GM19438 (cell line): ENCODE data around the gene CBX3.
A peak's percentile ranks its signal among the peaks of the same experiment; 100 is the strongest.
"Not testable (repeated sequence)": the region's sequence is repeated elsewhere in the genome, so short reads cannot be mapped to it uniquely, and the experiment has no call there.

Experiments
- ATAC-seq: cut with Tn5 transposase; IDR thresholded peaks from one replicate; pipeline ENCODE4 v1.9.1; 2021; ENCODE audit warnings: low read depth; ENCODE audit not compliant: unreplicated experiment

Gene CBX3

DNA sequence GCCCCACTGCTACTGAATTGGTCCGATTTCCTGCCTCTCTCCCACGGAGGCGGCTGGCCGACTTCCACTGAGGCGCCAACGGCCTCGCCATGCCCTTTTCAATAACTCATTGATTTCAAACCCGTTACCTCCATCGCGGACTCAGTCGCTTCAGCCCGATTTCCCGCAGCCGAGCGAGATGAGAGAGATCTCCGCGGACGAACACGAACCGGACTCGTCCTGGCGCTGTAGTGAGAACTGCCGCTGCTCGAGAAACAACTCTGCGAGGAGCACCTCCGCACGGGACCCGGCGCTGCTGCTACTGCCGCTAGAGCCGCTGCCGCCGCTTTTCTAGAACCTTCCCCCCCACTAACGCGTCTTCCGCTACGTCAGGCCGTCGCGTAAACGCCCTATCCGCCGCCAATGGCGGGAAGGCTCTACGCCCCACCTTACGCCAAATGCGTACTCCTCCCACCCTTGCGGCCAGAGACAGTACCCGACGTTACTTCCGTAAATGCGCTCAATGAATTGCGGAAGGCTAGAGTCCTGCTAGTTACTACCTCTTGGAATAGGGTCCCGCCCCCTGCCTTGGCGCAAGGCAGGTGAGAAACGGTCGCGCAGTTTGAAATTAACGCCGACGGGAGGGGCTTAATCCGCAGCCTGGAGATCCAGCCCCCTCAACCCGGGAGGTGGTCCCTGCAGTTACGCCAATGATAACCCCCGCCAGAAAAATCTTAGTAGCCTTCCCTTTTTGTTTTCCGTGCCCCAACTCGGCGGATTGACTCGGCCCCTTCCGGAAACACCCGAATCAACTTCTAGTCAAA, 900 bp upstream of the CBX3 start, which contains the start of gene HNRNPA2B1:
HNRNPA2B1 (minus strand) TSS at position 303 of the 803 bp plus-strand sequence; CDS start at position 134, 169 bp downstream.
- ATAC-seq, result peak; percentile 47

DNA sequence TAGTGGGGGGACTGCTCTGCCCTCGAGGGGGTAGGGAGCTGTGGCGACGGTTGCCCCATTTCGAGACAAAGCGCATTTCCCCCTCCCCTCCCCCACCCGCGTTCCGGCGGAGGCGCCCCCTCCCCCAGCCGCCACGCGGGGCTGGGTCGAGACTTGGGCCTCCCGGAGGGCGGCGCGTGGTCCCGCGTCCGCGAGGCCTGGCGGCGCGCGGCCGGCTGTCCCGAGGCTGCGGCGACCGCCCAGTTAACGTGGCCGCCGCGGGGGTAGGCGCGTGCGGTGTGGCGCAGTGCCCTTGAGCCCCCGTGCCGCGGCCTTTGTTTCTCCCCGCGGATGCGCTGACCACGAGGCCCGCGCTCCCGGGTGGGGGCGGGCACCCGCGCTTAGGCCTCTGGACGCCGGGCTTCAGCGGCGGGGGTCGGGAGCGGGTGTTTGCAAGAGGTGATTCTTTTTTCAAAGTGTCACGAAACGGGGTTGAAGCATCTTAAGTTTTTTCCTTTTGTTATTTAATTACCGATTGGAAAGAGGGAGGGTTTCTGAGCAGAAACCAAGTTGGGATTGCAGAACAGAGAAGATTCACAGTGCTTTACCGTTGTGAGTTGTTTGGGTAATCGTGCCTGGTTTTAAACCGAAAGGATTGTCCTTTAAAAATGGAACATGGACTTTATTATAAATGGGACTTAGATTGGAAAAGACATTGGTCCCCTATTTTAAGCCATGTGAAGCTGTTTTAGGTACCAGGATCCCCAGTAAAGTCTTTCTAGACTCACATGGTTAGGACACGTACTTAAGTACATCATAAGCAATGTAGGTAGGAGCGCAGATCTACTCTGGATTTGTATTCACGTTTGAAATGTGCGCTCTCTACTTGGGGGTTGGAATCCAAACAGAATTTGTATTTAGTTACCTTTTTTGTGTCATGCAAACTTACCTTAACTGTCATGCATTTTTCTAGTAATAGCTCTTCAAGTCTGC, 760 bp downstream of the CBX3 start:
- ATAC-seq, result peak; percentile 12

DNA sequence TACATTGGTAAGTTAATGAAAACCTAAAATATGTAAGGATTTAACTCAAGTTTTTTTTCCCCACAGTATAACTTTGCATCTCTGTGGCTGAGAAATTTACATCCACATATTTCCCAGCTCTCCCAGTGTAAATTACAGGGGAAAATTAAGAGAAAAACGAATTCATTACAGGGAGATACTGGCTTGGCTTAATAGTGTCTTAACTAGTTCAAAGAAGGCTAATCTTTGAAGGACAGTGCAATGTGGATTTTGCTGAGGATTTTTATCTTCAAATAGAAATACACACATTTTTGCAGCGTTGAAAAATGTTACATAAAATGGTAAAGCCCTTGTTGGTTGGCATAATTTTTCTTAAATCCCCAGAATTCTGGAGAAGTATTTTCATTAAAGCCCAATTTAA, 1.5 kb downstream of the CBX3 start:
- no peak for ATAC-seq

DNA sequence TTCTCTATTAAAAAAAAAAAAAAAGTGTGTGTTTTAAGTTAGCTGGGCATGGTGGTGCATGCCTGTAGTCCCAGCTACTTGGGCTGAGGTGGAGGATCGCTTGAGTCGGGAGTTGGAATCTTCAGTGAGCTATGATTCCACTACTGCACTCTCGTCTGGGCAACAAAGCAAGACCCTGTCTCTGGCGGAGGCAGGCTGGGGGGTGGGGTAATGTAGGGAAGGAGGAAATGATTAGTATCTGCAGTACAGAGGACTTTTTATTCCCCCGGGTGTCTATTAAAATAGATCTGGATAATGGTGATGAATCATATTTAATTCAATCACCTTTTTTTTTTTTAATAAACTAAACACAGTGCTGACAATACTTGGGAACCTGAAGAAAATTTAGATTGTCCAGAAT, 6.5 kb downstream of the CBX3 start:
- ATAC-seq, result no peak

DNA sequence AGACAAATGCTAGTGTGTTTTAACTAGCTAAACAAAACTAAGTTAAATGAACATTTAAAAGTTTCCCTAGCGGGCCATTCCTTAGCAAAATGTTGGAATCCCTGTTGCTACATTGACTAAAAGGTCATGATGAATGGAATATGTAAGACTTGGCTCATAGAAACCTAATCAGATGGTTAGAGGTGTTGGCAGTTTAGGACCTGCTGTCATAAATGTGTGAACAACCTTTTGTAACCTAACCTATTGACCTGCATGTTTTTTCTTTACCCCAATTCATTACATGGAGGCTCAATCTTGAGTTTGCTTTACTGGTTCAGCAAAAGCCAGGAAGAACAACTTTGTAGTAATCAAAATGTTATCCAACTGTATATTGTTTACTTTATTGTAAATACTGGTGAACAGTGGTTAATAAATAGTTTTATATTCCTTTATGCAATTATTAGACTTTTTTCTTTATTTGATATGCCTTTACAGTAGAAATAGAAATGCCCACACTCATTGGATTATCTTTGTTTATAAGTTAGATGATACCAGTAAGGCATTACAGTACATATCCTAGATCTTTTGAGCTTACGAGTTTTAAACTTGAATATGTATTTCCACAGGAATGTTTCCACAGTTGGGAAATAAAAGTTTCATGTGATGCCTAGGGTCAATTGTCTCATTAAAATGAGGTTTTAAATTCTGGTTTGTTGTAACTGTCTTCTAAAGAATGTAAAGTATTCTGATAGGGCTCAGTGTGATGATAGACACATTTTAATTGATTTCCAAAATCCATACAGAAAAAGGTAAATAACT, 11.6 kb downstream of the CBX3 start:
- no peak for ATAC-seq

DNA sequence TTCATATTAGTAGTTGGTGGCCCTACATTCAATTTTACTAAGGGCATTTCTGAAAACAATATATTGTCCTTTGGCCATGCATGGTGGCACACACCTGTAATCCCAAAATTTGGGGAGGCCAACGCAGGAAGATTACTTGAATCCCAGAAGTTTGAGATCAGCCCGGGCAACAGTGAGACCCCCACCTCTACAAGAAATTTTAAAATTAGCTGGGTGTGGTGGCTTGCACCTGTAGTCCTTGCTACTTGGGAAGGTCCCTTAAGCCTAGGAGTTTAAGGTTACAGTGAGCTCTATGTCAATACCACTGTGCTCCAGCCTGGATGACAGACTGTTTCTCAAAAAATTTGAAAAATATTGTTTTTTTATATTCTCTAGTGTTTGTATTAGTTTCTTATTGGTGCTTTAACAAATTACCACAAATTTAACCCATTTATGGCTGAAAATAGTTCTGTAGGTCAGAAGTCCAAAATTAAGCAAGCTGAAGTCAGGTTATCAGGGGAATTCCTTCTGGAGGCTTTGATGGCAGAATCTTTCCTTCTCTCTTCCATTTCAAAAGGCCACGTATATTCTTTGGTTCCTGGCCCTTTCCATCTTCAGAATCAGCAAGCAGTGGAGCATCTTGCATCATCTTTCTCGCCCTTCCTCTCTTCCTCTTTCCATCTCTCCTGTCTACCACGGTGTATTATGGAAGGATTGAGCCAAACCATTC, 12.4 kb downstream of the CBX3 start:
- no peak for ATAC-seq

DNA sequence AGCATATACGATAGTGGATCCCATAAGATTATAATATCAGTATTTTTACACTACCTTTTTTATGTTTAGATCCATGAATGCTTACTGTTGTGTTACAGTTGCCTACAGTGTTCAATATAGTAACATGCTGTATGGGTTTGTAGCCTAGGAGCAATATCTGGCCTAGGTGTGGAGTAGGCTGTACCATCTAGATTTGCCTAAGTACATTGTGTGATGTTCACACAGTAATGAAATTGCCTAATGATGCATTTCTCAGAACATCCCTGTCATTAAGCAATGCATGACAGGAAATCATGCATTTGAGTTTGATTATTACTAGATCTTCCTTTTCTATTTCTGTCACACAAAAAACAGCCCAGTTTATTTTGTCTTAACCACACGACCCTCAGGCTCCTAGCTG, 14.5 kb downstream of the CBX3 start:
- ATAC-seq, result no peak

DNA sequence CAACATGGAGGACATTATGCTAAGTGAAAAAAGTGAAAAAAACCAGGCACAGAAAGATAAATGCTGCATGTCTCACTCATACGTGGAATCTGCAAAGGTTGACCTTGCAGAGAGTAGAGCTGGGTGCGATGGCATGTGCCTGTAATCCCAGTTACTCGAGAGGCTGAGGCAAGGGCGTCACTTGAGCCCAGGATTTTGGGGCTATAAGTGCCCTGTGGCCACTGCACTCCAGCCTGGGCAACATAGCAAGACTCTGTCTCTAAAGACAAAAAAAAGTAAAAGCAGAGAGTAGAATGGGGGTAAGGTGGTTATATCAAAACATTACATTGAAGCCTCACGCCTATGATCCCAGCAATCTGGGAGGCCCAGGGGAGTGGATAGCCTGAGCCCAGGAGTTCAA, 22.8 kb downstream of the CBX3 start:
- ATAC-seq, result no peak

DNA sequence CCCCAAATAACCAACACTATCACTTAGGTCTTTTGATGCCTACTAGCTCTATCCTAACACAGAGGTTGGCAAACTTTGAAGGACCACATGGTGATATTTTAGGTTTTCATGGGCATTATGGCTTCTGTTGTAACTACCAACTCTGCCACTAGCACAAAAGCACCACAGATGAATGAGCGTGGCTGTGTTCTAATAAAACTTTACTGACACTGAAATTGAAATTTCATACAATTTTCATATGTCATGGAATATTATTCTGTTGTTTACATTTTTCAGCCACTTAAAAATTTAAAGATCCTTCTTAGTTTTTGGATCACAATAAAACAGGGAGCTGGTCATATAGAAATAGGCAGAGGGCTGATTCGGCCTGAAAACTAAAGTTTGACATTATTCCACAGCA, 26.4 kb downstream of the CBX3 start:
- ATAC-seq, result no peak

DNA sequence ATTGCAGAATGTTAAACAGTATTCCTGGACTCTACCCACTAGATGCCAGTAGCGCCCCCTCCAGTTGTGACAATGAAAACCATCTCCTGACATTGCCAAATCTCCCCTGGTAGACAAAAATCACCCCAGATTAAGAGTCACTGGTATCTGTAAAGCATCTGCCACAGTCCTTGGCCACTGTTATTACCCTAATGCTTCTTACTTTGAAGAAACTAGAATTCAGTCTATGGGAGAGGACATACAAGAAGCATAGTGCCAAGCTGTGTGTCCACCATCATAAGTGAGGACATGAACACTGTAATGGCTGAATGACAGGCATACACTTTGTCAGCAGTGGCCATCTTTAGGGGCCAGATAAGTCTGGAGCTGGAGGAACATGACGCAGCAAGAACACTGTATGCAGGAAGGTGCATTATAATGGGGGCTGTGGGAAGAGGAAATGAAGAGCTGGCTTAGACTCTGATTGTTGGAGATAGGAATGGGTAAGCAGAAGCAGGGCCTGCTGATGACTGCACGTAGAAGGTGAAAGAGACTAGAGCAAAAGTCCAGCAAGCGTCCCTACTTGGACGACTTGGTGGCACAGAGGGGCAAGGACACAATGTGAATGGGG, 32.5 kb downstream of the CBX3 start:
- ATAC-seq, result no peak

DNA sequence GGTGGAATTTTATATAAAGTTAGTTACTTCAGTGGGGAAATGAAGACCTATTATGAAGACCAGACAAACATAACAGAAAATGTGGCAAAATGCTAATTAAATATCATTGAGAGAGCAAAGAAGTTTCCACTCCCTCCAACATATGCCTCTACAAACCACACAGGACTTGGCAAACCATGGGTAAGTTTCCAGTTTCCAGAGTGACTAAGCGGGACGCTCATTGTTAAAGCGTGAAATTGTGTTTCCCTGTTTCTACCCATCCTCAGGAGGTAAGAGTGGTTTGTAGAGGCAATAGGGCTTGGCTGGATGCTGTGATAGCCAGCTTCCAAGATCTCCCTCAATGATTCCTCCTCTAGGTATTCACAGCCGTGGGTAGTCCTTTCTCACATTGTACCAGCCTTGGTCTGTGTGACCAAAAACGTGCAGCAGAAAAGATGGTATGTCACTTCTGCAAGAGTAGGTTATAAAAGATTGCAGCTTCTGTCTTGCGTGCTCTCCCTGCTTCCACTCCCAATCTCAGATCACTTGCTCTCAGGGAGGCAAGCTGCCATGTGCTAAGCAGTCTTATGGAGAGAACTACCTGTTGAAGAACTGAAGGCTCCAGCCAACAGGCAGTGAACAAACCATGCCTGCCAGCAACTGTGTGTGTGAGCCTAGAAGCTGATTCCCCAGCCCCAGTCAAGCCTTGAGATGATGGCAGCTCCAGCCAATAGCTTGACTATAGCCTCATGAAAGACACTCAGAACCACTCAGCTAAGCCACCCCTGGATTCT, 35.7 kb downstream of the CBX3 start:
- ATAC-seq, result no peak

DNA sequence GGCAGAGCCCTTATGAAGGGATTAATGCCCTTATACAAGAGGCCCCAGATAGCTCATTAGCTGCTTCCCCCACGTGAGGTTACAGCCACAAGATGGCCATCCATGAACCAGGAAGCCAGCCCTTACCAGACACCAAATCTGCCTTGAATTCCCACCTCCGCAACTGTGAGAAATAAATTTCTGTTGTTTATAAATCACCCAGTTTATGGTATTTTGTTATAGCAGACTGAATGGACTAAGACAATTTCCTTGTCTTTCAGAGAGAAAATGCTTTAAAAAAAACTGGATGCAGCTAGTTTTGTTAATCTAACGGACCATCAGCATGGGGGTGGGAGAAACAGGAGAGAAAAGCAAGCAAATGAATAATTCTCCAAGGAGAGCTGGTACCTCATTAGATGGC, 36.5 kb downstream of the CBX3 start:
- ATAC-seq, result no peak

DNA sequence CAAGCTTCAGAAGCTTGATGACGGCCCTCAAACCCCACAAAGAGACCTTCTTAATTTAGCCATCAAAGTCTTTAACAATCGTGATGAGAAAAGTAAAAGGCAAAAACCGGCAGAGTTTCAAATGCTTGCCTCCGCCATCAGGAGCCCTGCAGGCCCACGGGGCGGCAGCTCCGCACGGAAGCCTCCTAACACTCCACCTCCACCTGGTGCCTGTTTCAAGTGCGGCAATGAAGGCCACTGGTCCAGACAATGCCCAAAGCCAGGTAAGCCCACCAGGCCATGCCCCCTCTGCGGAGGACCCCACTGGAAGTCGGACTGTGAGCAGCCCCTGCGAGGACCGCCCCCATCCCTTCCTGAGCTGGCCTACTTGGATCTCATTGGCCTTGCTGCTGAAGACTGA, 43.6 kb downstream of the CBX3 start:
- no peak for ATAC-seq

DNA sequence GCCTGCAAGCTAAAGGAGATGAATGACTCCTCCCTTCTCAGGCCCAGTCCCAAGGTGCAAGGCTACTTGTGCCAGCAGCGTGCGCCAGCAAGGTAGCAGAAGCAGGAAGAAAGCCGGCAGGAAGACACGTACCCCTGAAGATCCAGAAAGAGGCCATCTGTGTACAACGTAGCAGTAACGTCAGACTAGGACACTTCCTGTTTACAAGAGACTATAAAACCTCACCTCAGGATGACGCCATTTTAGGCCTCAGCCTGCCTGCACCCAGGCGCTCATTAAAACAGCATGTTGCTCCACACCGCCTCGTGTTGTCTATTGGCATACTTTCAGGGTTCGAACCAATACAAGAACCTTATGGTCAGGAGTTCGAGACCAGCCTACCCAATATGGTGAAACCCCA, 48.7 kb downstream of the CBX3 start:
- ATAC-seq, result no peak

DNA sequence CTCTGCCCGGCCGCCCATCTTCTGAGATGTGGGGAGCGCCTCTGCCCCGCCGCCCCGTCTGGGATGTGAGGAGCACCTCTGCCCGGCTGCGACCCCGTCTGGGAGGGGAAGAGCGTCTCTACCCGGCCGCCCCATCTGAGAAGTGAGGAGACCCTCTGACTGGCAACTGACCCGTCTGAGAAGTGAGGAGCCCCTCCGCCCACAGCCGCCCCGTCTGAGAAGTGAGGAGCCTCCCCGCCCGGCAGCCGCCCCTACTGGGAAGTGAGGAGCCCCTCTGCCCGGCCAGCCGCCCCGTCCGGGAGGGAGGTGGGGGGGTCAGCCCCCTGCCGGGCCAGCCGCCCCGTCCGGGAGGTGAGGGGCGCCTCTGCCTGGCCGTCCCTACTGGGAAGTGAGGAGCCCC, 60.3 kb downstream of the CBX3 start:
- ATAC-seq, result not testable (repeated sequence)
